ENCODE measurements around the gene ZDHHC3.
A peak's percentile ranks its signal among the peaks of the same experiment; 100 is the strongest.
"Not testable (repeated sequence)": the region's sequence is repeated elsewhere in the genome, so short reads cannot be mapped to it uniquely, and the experiment has no call there.

Gene ZDHHC3

GRCh38 chr3:44993471-44994205 is 17.7 kb upstream of the ZDHHC3 start:
- no peak for DNase-seq

GRCh38 chr3:44992555-44993470 is 16.8 kb upstream of the ZDHHC3 start:
- peak; percentile 14 for DNase-seq

- no peak for DNase-seq
These were observed 15.4 kb upstream of the ZDHHC3 start for GRCh38 chr3:44991326-44991725.

GRCh38 chr3:44989636-44990373 is 13.8 kb upstream of the ZDHHC3 start:
- DNase-seq = no peak

- DNase-seq = no peak
These were observed 13.2 kb upstream of the ZDHHC3 start for GRCh38 chr3:44989141-44989540.

GRCh38 chr3:44988073-44988472 is 12.1 kb upstream of the ZDHHC3 start:
- peak; percentile 21 for DNase-seq

GRCh38 chr3:44987332-44987731 is 11.4 kb upstream of the ZDHHC3 start:
- no peak for DNase-seq

GRCh38 chr3:44986330-44986729 is 10.4 kb upstream of the ZDHHC3 start:
- not testable (repeated sequence) for DNase-seq

GRCh38 chr3:44984335-44984734 is 8.4 kb upstream of the ZDHHC3 start:
- no peak for DNase-seq

- no peak for DNase-seq
These were observed 7.5 kb upstream of the ZDHHC3 start for GRCh38 chr3:44983484-44983941.

GRCh38 chr3:44982817-44983216 is 6.8 kb upstream of the ZDHHC3 start:
- no peak for DNase-seq

GRCh38 chr3:44981751-44982150 is 5.8 kb upstream of the ZDHHC3 start:
- DNase-seq = peak; percentile 11

- DNase-seq = no peak
These were observed 5.2 kb upstream of the ZDHHC3 start for GRCh38 chr3:44981220-44981619.

GRCh38 chr3:44974416-44974815 is 1.6 kb downstream of the ZDHHC3 start:
- no peak for DNase-seq

- DNase-seq = no peak
These were observed 5.0 kb downstream of the ZDHHC3 start for GRCh38 chr3:44970926-44971490.

- DNase-seq = no peak
These were observed 6.2 kb downstream of the ZDHHC3 start for GRCh38 chr3:44969828-44970179.

GRCh38 chr3:44969154-44969827 is 6.7 kb downstream of the ZDHHC3 start:
- DNase-seq = peak; percentile 11

- DNase-seq = no peak
These were observed 7.5 kb downstream of the ZDHHC3 start for GRCh38 chr3:44968447-44968858.

GRCh38 chr3:44966795-44967278 is 9.1 kb downstream of the ZDHHC3 start:
- DNase-seq = no peak

GRCh38 chr3:44965165-44965564 is 10.8 kb downstream of the ZDHHC3 start:
- DNase-seq = no peak

GRCh38 chr3:44963571-44964325 is 12.2 kb downstream of the ZDHHC3 start:
- no peak for DNase-seq

All from CD4-positive, alpha-beta T cell treated with Interleukin-4 for 4 hours (primary cell).